GM19397 (cell line): ENCODE results near the gene CBFA2T2.
"Not testable (repeated sequence)": the region's sequence is repeated elsewhere in the genome, so short reads cannot be mapped to it uniquely, and the experiment has no call there.

ENCODE experiments used
- ATAC-seq: cut with Tn5 transposase; IDR thresholded peaks from one replicate; pipeline ENCODE4 v1.9.1; 2021; ENCODE audit warnings: mild to moderate bottlenecking, moderate library complexity; ENCODE audit not compliant: unreplicated experiment

CBFA2T2 gene

GRCh38 chr20:33470457-33470856 is 19.4 kb upstream of the CBFA2T2 start:
- no peak for ATAC-seq

GRCh38 chr20:33470866-33471265 is 19.0 kb upstream of the CBFA2T2 start:
- ATAC-seq = no peak

GRCh38 chr20:33472868-33473435 is 16.9 kb upstream of the CBFA2T2 start:
- no peak for ATAC-seq

- no peak for ATAC-seq
Measured at GRCh38 chr20:33474097-33474873, 15.6 kb upstream of the CBFA2T2 start.

- no peak for ATAC-seq
Measured at GRCh38 chr20:33474963-33475362, 14.9 kb upstream of the CBFA2T2 start.

GRCh38 chr20:33475381-33476152 is 14.3 kb upstream of the CBFA2T2 start:
- ATAC-seq = no peak

- no peak for ATAC-seq
Measured at GRCh38 chr20:33477386-33478234, 12.3 kb upstream of the CBFA2T2 start.

GRCh38 chr20:33480048-33480447 is 9.8 kb upstream of the CBFA2T2 start:
- ATAC-seq = no peak

- no peak for ATAC-seq
Measured at GRCh38 chr20:33481431-33481941, 8.4 kb upstream of the CBFA2T2 start.

GRCh38 chr20:33482581-33482980 is 7.3 kb upstream of the CBFA2T2 start:
- no peak for ATAC-seq

- ATAC-seq = not testable (repeated sequence)
Measured at GRCh38 chr20:33483186-33483585, 6.7 kb upstream of the CBFA2T2 start.

GRCh38 chr20:33488201-33488600 is 1.7 kb upstream of the CBFA2T2 start:
- ATAC-seq = no peak

- ATAC-seq = not testable (repeated sequence)
Measured at GRCh38 chr20:33488661-33489494, 1.0 kb upstream of the CBFA2T2 start.

- peak; percentile 96 for ATAC-seq
Measured at GRCh38 chr20:33489495-33490022, 337 bp upstream of the CBFA2T2 start.

- no peak for ATAC-seq
Measured at GRCh38 chr20:33490934-33491656, 1.2 kb downstream of the CBFA2T2 start.

GRCh38 chr20:33493076-33493766 is 3.3 kb downstream of the CBFA2T2 start:
- no peak for ATAC-seq

- not testable (repeated sequence) for ATAC-seq
Measured at GRCh38 chr20:33496776-33497175, 6.9 kb downstream of the CBFA2T2 start.

- ATAC-seq = no peak
Measured at GRCh38 chr20:33499355-33499754, 9.5 kb downstream of the CBFA2T2 start.
